ENCODE measurements around the gene WIZ.

The WIZ gene

GRCh38 chr19:15444505-15445226 lies 5.1 kb downstream of the WIZ start:
- no peak for DNase-seq (ENCODE audit: low read depth, low spot score)

- DNase-seq (ENCODE audit: low read depth, low spot score) = no peak
Measured at GRCh38 chr19:15443838-15444237, 5.9 kb downstream of the WIZ start.

- DNase-seq (ENCODE audit: low read depth, low spot score) = no peak
Measured at GRCh38 chr19:15443325-15443724, 6.4 kb downstream of the WIZ start.

GRCh38 chr19:15442142-15442920 lies 7.4 kb downstream of the WIZ start:
- no peak for DNase-seq (ENCODE audit: low read depth, low spot score)

- DNase-seq (ENCODE audit: low read depth, low spot score) = no peak
Measured at GRCh38 chr19:15441317-15441716, 8.4 kb downstream of the WIZ start.

GRCh38 chr19:15439821-15440641 lies 9.7 kb downstream of the WIZ start:
- no peak for DNase-seq (ENCODE audit: low read depth, low spot score)

- no peak for DNase-seq (ENCODE audit: low read depth, low spot score)
Measured at GRCh38 chr19:15439078-15439799, 10.5 kb downstream of the WIZ start.

- no peak for DNase-seq (ENCODE audit: low read depth, low spot score)
Measured at GRCh38 chr19:15438577-15438976, 11.2 kb downstream of the WIZ start.

GRCh38 chr19:15438124-15438496 lies 11.6 kb downstream of the WIZ start:
- no peak for DNase-seq (ENCODE audit: low read depth, low spot score)

- no peak for DNase-seq (ENCODE audit: low read depth, low spot score)
Measured at GRCh38 chr19:15437355-15438123, 12.2 kb downstream of the WIZ start.

GRCh38 chr19:15436826-15437110 lies 13.0 kb downstream of the WIZ start:
- no peak for DNase-seq (ENCODE audit: low read depth, low spot score)

- no peak for DNase-seq (ENCODE audit: low read depth, low spot score)
Measured at GRCh38 chr19:15436012-15436825, 13.5 kb downstream of the WIZ start.

- no peak for DNase-seq (ENCODE audit: low read depth, low spot score)
Measured at GRCh38 chr19:15433519-15434069, 16.2 kb downstream of the WIZ start.

GRCh38 chr19:15432629-15433518 lies 16.9 kb downstream of the WIZ start:
- no peak for DNase-seq (ENCODE audit: low read depth, low spot score)

GRCh38 chr19:15432018-15432494 lies 17.7 kb downstream of the WIZ start:
- DNase-seq (ENCODE audit: low read depth, low spot score) = no peak

GRCh38 chr19:15431396-15432017 lies 18.2 kb downstream of the WIZ start:
- no peak for DNase-seq (ENCODE audit: low read depth, low spot score)

- DNase-seq (ENCODE audit: low read depth, low spot score) = no peak
Measured at GRCh38 chr19:15430526-15431120, 19.1 kb downstream of the WIZ start.

All from iPS DF 19.7 (cell line).